Body of pancreas (tissue), 4 donors: Measurements from ENCODE around the gene DNAJC1.

Experiments used
- POLR2A ChIP-seq, 3 donors: fragments of 450-650 bp; IDR thresholded peaks; one replicate each; pipeline ENCODE4 v1.6.1; 2016; ENCODE audit warnings: antibody characterized with exemption in 3 of 3, mild to moderate bottlenecking in 2 of 3
- TF ChIP-seq, protein P1 (sequence below), 7 experiments: fragments of 450-650 bp in 4 of 7; fragments of 200-600 bp in 3 of 7; sonication (generic) in 3 of 7; IDR thresholded peaks; one replicate each; pipeline ENCODE4 v1.5.1; 2016 to 2019; ENCODE audit warnings: antibody characterized with exemption in 7 of 7

DNA sequence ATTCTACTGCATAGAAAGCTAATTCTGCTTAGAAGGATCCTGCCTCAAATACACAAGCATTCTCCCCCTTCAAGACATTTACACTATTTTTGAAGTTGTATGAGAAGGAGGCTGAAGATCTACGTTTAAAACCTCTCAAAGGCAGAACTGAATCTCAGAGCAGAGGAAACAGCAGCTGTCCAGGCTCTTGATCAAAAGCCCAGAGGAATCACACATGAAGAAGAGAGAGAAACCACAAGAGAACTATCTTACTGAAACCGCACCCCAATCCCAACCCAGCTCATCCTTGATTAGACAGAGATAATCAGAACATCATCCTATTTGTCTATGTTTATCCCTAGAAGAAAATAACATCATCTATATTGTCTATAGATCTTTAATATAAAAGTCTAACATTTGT is 2.2 kb upstream of the DNAJC1 start:
- TF ChIP-seq, protein P1, sequence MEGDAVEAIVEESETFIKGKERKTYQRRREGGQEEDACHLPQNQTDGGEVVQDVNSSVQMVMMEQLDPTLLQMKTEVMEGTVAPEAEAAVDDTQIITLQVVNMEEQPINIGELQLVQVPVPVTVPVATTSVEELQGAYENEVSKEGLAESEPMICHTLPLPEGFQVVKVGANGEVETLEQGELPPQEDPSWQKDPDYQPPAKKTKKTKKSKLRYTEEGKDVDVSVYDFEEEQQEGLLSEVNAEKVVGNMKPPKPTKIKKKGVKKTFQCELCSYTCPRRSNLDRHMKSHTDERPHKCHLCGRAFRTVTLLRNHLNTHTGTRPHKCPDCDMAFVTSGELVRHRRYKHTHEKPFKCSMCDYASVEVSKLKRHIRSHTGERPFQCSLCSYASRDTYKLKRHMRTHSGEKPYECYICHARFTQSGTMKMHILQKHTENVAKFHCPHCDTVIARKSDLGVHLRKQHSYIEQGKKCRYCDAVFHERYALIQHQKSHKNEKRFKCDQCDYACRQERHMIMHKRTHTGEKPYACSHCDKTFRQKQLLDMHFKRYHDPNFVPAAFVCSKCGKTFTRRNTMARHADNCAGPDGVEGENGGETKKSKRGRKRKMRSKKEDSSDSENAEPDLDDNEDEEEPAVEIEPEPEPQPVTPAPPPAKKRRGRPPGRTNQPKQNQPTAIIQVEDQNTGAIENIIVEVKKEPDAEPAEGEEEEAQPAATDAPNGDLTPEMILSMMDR (IDR thresholded peaks at IDR 0.05) = no peak
- TF ChIP-seq POLR2A (IDR thresholded peaks at IDR 0.05) = no peak
